ENCODE results near the gene GHR.

DNA sequence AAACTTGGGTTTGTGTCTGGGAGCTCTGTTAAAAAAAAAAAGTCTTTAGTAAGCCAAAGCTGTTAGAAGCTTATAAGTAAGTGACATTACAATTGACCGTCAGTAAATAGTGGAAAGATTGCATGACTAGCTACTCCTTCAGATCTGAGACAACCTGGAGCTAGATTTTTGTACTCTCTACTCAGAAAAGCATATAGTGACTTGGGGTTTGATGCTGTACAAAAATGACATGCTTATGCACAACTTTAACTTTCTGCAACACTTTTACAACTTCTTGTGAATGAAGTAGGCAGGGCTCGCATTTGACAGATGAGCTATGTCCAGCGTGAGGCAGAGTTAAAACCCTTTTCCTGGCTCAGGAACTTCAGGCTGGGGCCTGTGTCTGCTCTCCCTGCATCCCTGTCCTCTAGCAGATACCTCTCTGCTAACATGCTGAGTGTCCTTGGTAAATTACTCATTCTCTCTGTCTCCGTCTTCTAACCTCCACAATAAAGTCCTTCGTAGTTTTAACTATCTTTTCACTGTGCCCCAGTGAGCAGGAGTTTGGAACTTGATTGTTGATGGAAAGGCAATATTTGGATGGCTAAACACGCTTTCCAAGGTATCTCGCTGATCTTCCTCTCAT, 471 bp upstream of the GHR start:
- TF ChIP-seq, protein P1, sequence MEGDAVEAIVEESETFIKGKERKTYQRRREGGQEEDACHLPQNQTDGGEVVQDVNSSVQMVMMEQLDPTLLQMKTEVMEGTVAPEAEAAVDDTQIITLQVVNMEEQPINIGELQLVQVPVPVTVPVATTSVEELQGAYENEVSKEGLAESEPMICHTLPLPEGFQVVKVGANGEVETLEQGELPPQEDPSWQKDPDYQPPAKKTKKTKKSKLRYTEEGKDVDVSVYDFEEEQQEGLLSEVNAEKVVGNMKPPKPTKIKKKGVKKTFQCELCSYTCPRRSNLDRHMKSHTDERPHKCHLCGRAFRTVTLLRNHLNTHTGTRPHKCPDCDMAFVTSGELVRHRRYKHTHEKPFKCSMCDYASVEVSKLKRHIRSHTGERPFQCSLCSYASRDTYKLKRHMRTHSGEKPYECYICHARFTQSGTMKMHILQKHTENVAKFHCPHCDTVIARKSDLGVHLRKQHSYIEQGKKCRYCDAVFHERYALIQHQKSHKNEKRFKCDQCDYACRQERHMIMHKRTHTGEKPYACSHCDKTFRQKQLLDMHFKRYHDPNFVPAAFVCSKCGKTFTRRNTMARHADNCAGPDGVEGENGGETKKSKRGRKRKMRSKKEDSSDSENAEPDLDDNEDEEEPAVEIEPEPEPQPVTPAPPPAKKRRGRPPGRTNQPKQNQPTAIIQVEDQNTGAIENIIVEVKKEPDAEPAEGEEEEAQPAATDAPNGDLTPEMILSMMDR (IDR thresholded peaks at IDR 0.05) = no peak
- no peak for TF ChIP-seq POLR2AphosphoS5 (IDR thresholded peaks at IDR 0.05; ENCODE audit: low read depth, low read length)
- no peak for TF ChIP-seq TCF7L2 (IDR thresholded peaks at IDR 0.05; ENCODE audit: low read depth, low read length)
- TF ChIP-seq, protein P2, sequence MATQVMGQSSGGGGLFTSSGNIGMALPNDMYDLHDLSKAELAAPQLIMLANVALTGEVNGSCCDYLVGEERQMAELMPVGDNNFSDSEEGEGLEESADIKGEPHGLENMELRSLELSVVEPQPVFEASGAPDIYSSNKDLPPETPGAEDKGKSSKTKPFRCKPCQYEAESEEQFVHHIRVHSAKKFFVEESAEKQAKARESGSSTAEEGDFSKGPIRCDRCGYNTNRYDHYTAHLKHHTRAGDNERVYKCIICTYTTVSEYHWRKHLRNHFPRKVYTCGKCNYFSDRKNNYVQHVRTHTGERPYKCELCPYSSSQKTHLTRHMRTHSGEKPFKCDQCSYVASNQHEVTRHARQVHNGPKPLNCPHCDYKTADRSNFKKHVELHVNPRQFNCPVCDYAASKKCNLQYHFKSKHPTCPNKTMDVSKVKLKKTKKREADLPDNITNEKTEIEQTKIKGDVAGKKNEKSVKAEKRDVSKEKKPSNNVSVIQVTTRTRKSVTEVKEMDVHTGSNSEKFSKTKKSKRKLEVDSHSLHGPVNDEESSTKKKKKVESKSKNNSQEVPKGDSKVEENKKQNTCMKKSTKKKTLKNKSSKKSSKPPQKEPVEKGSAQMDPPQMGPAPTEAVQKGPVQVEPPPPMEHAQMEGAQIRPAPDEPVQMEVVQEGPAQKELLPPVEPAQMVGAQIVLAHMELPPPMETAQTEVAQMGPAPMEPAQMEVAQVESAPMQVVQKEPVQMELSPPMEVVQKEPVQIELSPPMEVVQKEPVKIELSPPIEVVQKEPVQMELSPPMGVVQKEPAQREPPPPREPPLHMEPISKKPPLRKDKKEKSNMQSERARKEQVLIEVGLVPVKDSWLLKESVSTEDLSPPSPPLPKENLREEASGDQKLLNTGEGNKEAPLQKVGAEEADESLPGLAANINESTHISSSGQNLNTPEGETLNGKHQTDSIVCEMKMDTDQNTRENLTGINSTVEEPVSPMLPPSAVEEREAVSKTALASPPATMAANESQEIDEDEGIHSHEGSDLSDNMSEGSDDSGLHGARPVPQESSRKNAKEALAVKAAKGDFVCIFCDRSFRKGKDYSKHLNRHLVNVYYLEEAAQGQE (IDR thresholded peaks at IDR 0.05; ENCODE audit: insufficient read depth in 1 of 2, low read depth in 2 of 2, low read length in 1 of 2) = no peak

Measured in Panc1 (cell line).